ENCODE results near the gene PROM2.

DNA sequence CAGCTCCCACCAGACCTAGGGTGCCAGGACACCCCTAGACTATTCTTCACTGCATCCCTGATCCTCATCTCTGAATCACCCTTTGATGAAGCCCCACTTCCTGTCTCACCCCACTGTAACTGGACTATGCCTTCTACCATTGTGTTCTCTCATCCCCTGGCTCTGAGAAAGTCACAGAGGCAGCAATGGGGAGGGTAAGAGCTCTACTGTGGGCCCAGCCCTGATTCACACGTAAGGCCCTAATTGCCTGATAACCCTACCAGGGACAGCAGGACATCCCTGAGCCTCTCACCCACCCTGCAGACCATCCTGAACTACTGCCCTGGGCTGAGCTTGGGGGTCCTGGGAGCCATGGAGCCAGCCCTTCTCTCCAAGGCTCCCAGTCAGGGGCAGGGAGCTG lies 1.5 kb upstream of the PROM2 start:
- no peak for TF ChIP-seq ZBTB7A (IDR thresholded peaks at IDR 0.05; ENCODE audit: low read depth)
- no peak for TF ChIP-seq EP300 (IDR thresholded peaks at IDR 0.05; ENCODE audit: borderline replicate concordance)
- no peak for TF ChIP-seq RAD21 (IDR thresholded peaks at IDR 0.05; ENCODE audit: low read depth)
- no peak for TF ChIP-seq FOXM1 (IDR thresholded peaks at IDR 0.05; ENCODE audit: borderline replicate concordance, low read depth)
- no peak for TF ChIP-seq CREB1 (IDR thresholded peaks at IDR 0.05; ENCODE audit: low read depth)
